Measurements from ENCODE around the gene ARHGAP24. TPM values are rescaled to one million over a fixed set of nuclear protein-coding genes. Genes with fewer than 3 reads are reported as not detected.

The ARHGAP24 gene
- total RNA-seq, 1 experiment from 2014 or later = 17.4 TPM

- Histone ChIP-seq H3K4me1 (ENCODE audit: control insufficient read depth, insufficient read depth, low read length) (no peaks in the 10 kb centered on the region), H3K27ac (ENCODE audit: low read length) (no peak overlapping the region), H3K36me3 (ENCODE audit: control insufficient read depth, insufficient read depth, low read length) (no peaks in the 10 kb centered on the region), H3K27me3 (ENCODE audit: control insufficient read depth, insufficient read depth, low read length) (no peaks in the 10 kb centered on the region), H3K4me3 (ENCODE audit: low read depth in 2 of 2, low read length in 2 of 2) (no peak overlapping the region), H3K9me3 (ENCODE audit: control insufficient read depth, insufficient read depth, low read depth, low read length) (no peaks in the 10 kb centered on the region)
- no peak for DNase-seq (ENCODE audit: low read depth, low spot score)
- ChIA-PET POLR2A (no interaction called here), CTCF (no interaction called here)
- no peak for ATAC-seq
- in situ Hi-C loops (cut with HindIII; ENCODE audit: low pct_unique_long_range_greater_than_20kb, low sequenced_read_pairs) = no loop called here
- BruUV-seq (replicated peaks) = no TSS peak
- intact Hi-C loops (cut with micrococcal nuclease; ENCODE audit: unreplicated experiment) = no loop called here
- no peak for TF ChIP-seq CTCF (IDR thresholded peaks at IDR 0.05)
- TF ChIP-seq REST (IDR thresholded peaks at IDR 0.05; ENCODE audit: insufficient read depth in 1 of 2, low read depth in 2 of 2, low read length in 1 of 2) = no peak
- TF ChIP-seq TCF7L2 (IDR thresholded peaks at IDR 0.05; ENCODE audit: low read depth, low read length) = no peak
- TF ChIP-seq SIN3A (IDR thresholded peaks at IDR 0.05; ENCODE audit: borderline replicate concordance, insufficient read depth, low read depth, low read length) = no peak
- TF ChIP-seq POLR2AphosphoS5 (IDR thresholded peaks at IDR 0.05; ENCODE audit: low read depth, low read length) = no peak
These were observed 165.0 kb downstream of the ARHGAP24 start for GRCh38 chr4:85639946-85640345.

- DNase-seq (ENCODE audit: low read depth, low spot score) (no peak), ATAC-seq (no peak)
- no TSS peak for BruUV-seq (replicated peaks)
- Histone ChIP-seq H3K36me3 (ENCODE audit: control insufficient read depth, insufficient read depth, low read length) (no peaks in the 10 kb centered on the region), H3K27ac (ENCODE audit: low read length) (no peak overlapping the region), H3K4me3 (ENCODE audit: low read depth in 2 of 2, low read length in 2 of 2) (no peak overlapping the region), H3K4me1 (ENCODE audit: control insufficient read depth, insufficient read depth, low read length) (no peaks in the 10 kb centered on the region), H3K9me3 (ENCODE audit: control insufficient read depth, insufficient read depth, low read depth, low read length) (no peaks in the 10 kb centered on the region), H3K27me3 (ENCODE audit: control insufficient read depth, insufficient read depth, low read length) (no peaks in the 10 kb centered on the region)
- TF ChIP-seq CTCF (IDR thresholded peaks at IDR 0.05) (no peak), SIN3A (IDR thresholded peaks at IDR 0.05; ENCODE audit: borderline replicate concordance, insufficient read depth, low read depth, low read length) (no peak), REST (IDR thresholded peaks at IDR 0.05; ENCODE audit: insufficient read depth in 1 of 2, low read depth in 2 of 2, low read length in 1 of 2) (no peak), POLR2AphosphoS5 (IDR thresholded peaks at IDR 0.05; ENCODE audit: low read depth, low read length) (no peak), TCF7L2 (IDR thresholded peaks at IDR 0.05; ENCODE audit: low read depth, low read length) (no peak)
- in situ Hi-C loops (cut with HindIII; ENCODE audit: low pct_unique_long_range_greater_than_20kb, low sequenced_read_pairs) = no loop called here
- POLR2A ChIA-PET = no interaction called here
- intact Hi-C loops (cut with micrococcal nuclease; ENCODE audit: unreplicated experiment) = no loop called here
- CTCF ChIA-PET = no interaction called here
These were observed 167.6 kb downstream of the ARHGAP24 start for GRCh38 chr4:85642356-85643100.
